ENCODE measurements around the gene DCAF8.

DNA sequence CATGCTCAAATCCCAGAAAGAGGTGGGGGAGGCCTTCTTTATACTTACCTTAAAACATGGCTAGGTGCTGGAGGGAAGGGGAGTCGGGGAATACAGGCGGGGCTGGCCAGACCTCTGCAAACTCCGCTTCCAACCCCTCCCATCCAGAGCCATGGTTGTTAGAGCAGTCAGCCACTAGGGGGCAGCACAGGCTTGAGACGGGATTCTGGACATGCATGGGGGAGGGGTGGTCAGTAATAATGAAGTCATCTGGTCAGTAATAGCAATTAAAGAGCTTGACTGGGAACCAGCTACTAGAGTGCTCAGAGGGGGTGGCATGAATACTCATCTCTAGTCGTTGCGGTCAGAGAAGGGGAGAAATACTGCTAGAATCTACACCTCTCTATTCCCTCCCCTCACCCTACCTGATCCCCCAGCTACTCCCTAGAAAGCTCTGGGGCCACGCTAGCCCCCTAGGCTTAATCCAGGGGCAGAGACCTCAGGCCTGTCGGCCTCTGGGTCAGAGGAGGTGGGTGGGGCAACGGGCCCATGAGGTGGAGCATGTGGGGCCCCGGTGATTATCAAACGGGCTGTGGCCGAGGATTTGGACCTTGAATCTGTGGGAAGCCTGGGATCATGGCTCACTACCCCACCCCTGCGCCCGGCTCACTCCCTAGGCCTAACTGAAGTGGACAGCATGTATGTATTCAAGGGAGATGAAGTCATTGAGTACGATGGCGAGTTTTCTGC is 69.1 kb downstream of the DCAF8 start:
- TF ChIP-seq, protein P1, sequence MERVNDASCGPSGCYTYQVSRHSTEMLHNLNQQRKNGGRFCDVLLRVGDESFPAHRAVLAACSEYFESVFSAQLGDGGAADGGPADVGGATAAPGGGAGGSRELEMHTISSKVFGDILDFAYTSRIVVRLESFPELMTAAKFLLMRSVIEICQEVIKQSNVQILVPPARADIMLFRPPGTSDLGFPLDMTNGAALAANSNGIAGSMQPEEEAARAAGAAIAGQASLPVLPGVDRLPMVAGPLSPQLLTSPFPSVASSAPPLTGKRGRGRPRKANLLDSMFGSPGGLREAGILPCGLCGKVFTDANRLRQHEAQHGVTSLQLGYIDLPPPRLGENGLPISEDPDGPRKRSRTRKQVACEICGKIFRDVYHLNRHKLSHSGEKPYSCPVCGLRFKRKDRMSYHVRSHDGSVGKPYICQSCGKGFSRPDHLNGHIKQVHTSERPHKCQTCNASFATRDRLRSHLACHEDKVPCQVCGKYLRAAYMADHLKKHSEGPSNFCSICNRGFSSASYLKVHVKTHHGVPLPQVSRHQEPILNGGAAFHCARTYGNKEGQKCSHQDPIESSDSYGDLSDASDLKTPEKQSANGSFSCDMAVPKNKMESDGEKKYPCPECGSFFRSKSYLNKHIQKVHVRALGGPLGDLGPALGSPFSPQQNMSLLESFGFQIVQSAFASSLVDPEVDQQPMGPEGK (CRISPR knock-in tag; IDR thresholded peaks at IDR 0.05; ENCODE audit: borderline replicate concordance), result no peak
- TF ChIP-seq ARNTL (CRISPR knock-in tag; IDR thresholded peaks at IDR 0.05; ENCODE audit: borderline replicate concordance, low read depth) (no peak), ISL1 (CRISPR knock-in tag; IDR thresholded peaks at IDR 0.05) (no peak), GLIS3 (CRISPR knock-in tag; IDR thresholded peaks at IDR 0.05) (no peak), ZNF565 (CRISPR knock-in tag; conservative IDR thresholded peaks at IDR 0.05; ENCODE audit: low read depth) (no peak), TCF4 (CRISPR knock-in tag; IDR thresholded peaks at IDR 0.05; ENCODE audit: borderline replicate concordance) (no peak), CSDC2 (CRISPR knock-in tag; IDR thresholded peaks at IDR 0.05) (no peak), ZC3H10 (CRISPR knock-in tag; IDR thresholded peaks at IDR 0.05) (no peak)
- TF ChIP-seq, protein P2, sequence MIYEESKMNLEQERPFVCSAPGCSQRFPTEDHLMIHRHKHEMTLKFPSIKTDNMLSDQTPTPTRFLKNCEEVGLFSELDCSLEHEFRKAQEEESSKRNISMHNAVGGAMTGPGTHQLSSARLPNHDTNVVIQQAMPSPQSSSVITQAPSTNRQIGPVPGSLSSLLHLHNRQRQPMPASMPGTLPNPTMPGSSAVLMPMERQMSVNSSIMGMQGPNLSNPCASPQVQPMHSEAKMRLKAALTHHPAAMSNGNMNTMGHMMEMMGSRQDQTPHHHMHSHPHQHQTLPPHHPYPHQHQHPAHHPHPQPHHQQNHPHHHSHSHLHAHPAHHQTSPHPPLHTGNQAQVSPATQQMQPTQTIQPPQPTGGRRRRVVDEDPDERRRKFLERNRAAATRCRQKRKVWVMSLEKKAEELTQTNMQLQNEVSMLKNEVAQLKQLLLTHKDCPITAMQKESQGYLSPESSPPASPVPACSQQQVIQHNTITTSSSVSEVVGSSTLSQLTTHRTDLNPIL (CRISPR knock-in tag; IDR thresholded peaks at IDR 0.05; ENCODE audit: low read depth), result no peak
- TF ChIP-seq, protein P3, sequence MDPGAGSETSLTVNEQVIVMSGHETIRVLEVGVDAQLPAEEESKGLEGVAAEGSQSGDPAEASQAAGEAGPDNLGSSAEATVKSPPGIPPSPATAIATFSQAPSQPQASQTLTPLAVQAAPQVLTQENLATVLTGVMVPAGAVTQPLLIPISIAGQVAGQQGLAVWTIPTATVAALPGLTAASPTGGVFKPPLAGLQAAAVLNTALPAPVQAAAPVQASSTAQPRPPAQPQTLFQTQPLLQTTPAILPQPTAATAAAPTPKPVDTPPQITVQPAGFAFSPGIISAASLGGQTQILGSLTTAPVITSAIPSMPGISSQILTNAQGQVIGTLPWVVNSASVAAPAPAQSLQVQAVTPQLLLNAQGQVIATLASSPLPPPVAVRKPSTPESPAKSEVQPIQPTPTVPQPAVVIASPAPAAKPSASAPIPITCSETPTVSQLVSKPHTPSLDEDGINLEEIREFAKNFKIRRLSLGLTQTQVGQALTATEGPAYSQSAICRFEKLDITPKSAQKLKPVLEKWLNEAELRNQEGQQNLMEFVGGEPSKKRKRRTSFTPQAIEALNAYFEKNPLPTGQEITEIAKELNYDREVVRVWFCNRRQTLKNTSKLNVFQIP (CRISPR knock-in tag; IDR thresholded peaks at IDR 0.05; ENCODE audit: borderline replicate concordance, low read depth), result no peak
